NB4 (cell line): ENCODE data around the gene DAAM1.

Experiments used
- DNase-seq: peaks from one replicate; pipeline ENCODE4 v3.0.0; 2010; ENCODE audit warnings: low read depth
- H3K4me3 ChIP-seq: one replicate; pipeline ENCODE4 v1.5.1; 2011; ENCODE audit warnings: mild to moderate bottlenecking, low read depth, low read length, moderate library complexity
- CTCF ChIP-seq: IDR thresholded peaks from one replicate; pipeline ENCODE4 v1.5.1; 2012; ENCODE audit warnings: low read depth, low read length
- MYC ChIP-seq: IDR thresholded peaks from 2 replicates; pipeline ENCODE4 v1.6.1; 2011; ENCODE audit warnings: low read depth, low read length
- POLR2A ChIP-seq: IDR thresholded peaks from 2 replicates; pipeline ENCODE4 v1.6.1; 2011; ENCODE audit warnings: mild to moderate bottlenecking; ENCODE audit not compliant: insufficient read length; ENCODE audit errors: extremely low read depth
- TF ChIP-seq, protein P1 (sequence below): IDR thresholded peaks from 2 replicates; pipeline ENCODE4 v1.6.1; 2011; ENCODE audit warnings: low read depth, low read length

The DAAM1 gene

GRCh38 chr14:59344691-59345455 lies 156.4 kb downstream of the DAAM1 start:
- TF ChIP-seq MYC (no peak), POLR2A (no peak), CTCF (no peak)
- TF ChIP-seq, protein P1, sequence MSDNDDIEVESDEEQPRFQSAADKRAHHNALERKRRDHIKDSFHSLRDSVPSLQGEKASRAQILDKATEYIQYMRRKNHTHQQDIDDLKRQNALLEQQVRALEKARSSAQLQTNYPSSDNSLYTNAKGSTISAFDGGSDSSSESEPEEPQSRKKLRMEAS = no peak
- H3K4me3 ChIP-seq = no peak overlapping the region
- DNase-seq = no peak

- DNase-seq = no peak
- H3K4me3 ChIP-seq = no peak overlapping the region
- TF ChIP-seq CTCF = no peak
- no peak for TF ChIP-seq MYC
- TF ChIP-seq, protein P1 = no peak
- no peak for TF ChIP-seq POLR2A
Measured at GRCh38 chr14:59346329-59346728, 157.9 kb downstream of the DAAM1 start.

GRCh38 chr14:59346796-59347510 lies 158.5 kb downstream of the DAAM1 start:
- DNase-seq = no peak
- TF ChIP-seq MYC (no peak), CTCF (no peak), POLR2A (no peak)
- TF ChIP-seq, protein P1 = no peak
- no peak overlapping the region for H3K4me3 ChIP-seq

DNA sequence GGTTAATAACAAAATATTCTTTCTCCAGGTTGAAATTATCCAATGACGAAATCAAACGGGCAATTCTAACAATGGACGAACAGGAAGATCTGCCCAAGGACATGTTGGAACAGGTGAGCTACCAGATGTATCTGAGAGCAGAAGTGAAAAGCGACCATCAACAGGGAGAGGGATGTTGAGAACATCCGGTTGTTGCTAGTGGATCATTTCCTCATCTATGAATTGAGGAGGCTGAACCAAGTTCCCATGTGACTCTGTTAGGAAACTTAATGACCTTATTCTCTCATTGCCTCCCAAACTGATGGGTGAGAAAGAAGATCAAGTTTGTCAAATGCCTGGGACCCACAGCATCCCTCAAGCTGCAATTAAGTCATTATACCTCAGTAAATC lies 159.0 kb downstream of the DAAM1 start:
- no peak overlapping the region for H3K4me3 ChIP-seq
- TF ChIP-seq, protein P1 = no peak
- TF ChIP-seq MYC = no peak
- no peak for TF ChIP-seq CTCF
- no peak for TF ChIP-seq POLR2A
- DNase-seq = no peak

GRCh38 chr14:59347915-59348314 lies 159.4 kb downstream of the DAAM1 start:
- TF ChIP-seq, protein P1 = no peak
- TF ChIP-seq MYC = no peak
- TF ChIP-seq POLR2A = no peak
- TF ChIP-seq CTCF = no peak
- DNase-seq = no peak

More at GRCh38 chr14:59347915-59348314, 159.4 kb downstream of the DAAM1 start:
- H3K4me3 ChIP-seq = no peak overlapping the region
